Left ventricle myocardium inferior (tissue), 1 donor: ENCODE data around the gene BSDC1. TPM values are rescaled to one million over a fixed set of nuclear protein-coding genes. Genes with fewer than 3 reads are reported as not detected.

Experiments
- DNase-seq: peaks from one replicate; pipeline ENCODE4 v3.0.0-alpha.2; 2020
- H3K27ac ChIP-seq: fragments of 200-600 bp; replicated peaks from 2 replicates; pipeline ENCODE4 v1.8.0; 2021
- H3K27me3 ChIP-seq: fragments of 200-600 bp; 2 replicates; pipeline ENCODE4 v1.8.0; 2021; ENCODE audit warnings: low read depth
- H3K36me3 ChIP-seq: fragments of 200-600 bp; 2 replicates; pipeline ENCODE4 v1.8.0; 2021
- H3K4me1 ChIP-seq: fragments of 200-600 bp; 2 replicates; pipeline ENCODE4 v1.8.0; 2021
- H3K4me3 ChIP-seq: fragments of 200-600 bp; 2 replicates; pipeline ENCODE4 v1.8.0; 2021; ENCODE audit warnings: mild to moderate bottlenecking, moderate library complexity
- H3K9me3 ChIP-seq: fragments of 200-600 bp; replicated peaks from 2 replicates; pipeline ENCODE4 v1.8.0; 2021
- intact Hi-C: fragments of 100-400 bp; cut with micrococcal nuclease; formaldehyde crosslinking; loops from one replicate; pipeline ENCODE4 v1.11.0; 2022
- total RNA-seq: library from RNA; stranded (reverse); fragmentation: NEBNext Ultra II Directional; extraction: Animal tissue kit (Norgen Biotek cat#: 25700); gene quantifications from one replicate; pipeline ENCODE4 v1.2.1, GENCODE V29; 2021
- TF ChIP-seq, protein P1 (sequence below): fragments of 200-600 bp; IDR thresholded peaks from 2 replicates; pipeline ENCODE4 v1.8.0; 2021; ENCODE audit warnings: antibody characterized with exemption, mild to moderate bottlenecking, borderline replicate concordance
- donor health status: DM: no; HTN: yes; CAD: no; lungs with severe emphysema.

The BSDC1 gene
- total RNA-seq, 1 donor from 2014 or later = 44.9 TPM

DNA sequence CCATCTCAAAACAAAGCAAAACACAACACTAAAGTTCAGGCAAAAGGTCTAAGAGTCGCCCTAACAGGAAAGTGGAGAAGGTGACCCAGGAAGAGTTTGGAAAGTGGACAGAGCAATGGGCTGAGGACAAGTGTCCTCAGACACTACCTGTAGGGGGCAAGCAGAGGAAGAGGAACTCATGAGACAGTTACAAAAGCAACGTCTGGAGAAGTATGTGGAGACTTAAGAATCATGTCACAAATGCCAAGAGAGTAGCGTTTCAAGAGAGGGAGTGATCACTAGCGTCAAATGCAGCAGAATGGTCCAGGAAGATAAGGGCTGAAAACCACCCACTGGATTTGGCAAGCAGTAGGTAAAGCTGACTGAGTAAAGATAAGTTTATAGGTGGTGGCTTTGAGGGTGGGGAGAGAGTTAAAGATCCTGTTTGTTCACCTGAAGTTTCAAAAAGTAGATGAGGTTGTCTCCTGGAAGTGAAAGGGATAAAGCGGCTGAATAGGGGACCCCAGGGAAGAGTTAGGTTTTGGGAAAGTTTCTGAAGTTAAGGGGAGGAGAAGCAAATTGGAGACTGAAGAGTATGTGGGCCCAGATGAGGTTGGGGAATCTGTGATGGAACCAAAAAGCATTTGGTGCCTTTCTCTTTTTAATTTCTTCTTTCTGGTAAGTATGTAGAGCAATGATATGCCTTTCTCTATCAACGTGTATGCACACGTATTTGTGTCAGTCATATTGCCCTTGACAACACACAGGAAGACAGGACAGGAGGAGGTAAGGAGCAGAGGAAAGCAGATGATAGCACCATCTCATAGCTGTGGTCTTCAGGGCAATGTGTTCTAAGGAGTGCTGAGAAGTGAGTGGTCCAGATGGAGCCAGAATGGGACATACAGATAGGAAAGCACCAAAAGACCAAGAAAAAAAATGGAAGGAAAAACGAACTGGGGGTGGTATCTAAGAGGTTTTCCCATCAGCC is 3.1 kb downstream of the BSDC1 start:
- no peaks in the 10 kb centered on the region for H3K27me3 ChIP-seq
- no peak overlapping the region for H3K4me3 ChIP-seq
- DNase-seq = no peak
- peaks cover 77% of the 10 kb centered on the region for H3K4me1 ChIP-seq
- peaks cover 69% of the 10 kb centered on the region for H3K36me3 ChIP-seq
- TF ChIP-seq, protein P1, sequence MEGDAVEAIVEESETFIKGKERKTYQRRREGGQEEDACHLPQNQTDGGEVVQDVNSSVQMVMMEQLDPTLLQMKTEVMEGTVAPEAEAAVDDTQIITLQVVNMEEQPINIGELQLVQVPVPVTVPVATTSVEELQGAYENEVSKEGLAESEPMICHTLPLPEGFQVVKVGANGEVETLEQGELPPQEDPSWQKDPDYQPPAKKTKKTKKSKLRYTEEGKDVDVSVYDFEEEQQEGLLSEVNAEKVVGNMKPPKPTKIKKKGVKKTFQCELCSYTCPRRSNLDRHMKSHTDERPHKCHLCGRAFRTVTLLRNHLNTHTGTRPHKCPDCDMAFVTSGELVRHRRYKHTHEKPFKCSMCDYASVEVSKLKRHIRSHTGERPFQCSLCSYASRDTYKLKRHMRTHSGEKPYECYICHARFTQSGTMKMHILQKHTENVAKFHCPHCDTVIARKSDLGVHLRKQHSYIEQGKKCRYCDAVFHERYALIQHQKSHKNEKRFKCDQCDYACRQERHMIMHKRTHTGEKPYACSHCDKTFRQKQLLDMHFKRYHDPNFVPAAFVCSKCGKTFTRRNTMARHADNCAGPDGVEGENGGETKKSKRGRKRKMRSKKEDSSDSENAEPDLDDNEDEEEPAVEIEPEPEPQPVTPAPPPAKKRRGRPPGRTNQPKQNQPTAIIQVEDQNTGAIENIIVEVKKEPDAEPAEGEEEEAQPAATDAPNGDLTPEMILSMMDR = no peak
- no peaks in the 10 kb centered on the region for H3K9me3 ChIP-seq
- no peak overlapping the region for H3K27ac ChIP-seq
- intact Hi-C loops = no loop called here

DNA sequence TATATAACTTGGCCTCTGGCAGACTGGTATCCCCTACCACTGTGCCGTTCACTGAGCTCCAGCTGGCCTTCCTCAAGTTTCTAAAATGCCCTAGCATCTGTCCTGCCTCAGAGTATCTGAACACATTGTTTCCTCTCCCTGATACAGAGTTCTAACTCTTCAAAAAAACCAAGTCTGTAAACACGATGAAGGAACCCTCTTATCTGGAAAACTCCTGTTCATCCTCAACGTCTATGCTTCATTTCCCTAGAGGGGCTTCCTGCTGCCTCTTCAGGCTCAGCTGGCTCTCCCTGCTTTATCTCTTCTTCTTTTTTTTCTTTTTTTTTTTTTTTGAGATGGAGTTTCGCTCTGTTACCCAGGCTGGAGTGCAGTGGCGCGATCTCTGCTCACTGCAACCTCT is 5.6 kb downstream of the BSDC1 start:
- H3K27me3 ChIP-seq = no peaks in the 10 kb centered on the region
- H3K4me3 ChIP-seq = no peak overlapping the region
- intact Hi-C loops = no loop called here
- no peak for DNase-seq
- TF ChIP-seq, protein P1 = no peak
- no peak overlapping the region for H3K27ac ChIP-seq
- peaks cover 95% of the 10 kb centered on the region for H3K36me3 ChIP-seq
- no peaks in the 10 kb centered on the region for H3K9me3 ChIP-seq
- H3K4me1 ChIP-seq = peaks cover 62% of the 10 kb centered on the region

DNA sequence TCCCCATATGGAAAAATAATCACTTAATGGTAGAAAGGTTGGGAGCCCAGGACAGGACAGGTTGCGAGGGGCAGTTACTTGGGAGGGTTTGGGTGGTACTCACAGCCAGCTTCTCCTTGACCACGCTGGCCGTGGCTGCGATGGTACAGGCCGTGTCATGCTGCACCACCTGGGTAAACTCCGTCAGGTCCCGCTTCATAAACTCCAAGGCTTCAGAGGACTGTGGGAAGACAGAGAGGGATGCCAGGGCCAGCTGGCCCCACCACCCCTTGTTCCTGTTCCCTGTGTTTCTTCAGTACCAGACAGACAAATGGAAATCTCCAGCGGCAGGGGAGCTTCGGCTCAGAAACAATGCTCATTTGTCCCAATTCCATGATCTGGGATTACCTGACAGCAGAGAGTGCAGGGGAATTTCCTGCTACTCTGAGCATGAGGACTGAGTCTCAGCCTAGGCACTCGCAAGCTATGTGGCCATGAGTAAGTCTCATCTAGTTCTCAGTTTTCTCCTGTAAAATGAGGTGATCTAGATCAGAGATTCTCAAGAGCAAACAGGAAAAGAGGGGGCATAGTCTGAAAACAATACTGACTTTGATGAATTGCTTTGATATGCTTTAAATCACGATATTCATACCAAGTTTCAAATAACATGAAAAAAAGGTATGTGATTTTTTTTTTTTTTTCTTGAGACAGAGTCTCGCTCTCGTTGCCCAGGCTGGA is 7.4 kb downstream of the BSDC1 start:
- intact Hi-C loops = no loop called here
- Histone ChIP-seq H3K27me3 (no peaks in the 10 kb centered on the region), H3K27ac (no peak overlapping the region), H3K9me3 (no peaks in the 10 kb centered on the region), H3K4me1 (peaks cover 44% of the 10 kb centered on the region), H3K4me3 (no peak overlapping the region), H3K36me3 (peaks cover 99% of the 10 kb centered on the region)
- TF ChIP-seq, protein P1 = no peak
- DNase-seq = no peak

DNA sequence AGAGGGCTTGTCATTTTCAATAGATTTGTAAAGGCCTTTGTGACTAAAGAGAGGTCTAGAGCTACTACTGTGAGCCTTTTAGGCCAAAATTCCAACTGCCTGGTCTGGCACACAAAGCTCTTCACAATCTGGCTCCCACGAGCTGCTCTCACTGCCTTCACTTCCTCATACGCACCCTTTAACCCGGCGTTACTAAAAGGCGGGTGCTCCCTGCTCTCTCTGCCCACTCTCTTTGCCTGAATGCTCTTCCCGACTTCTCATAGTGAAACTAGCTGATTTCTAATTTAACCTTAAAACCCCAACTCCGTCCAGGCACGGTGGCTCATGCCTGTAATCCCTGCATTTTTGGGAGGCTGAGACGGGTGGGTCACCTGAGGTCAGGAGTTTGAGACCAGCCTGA is 14.2 kb downstream of the BSDC1 start:
- H3K4me1 ChIP-seq = no peaks in the 10 kb centered on the region
- intact Hi-C loops = no loop called here
- DNase-seq = no peak
- TF ChIP-seq, protein P1 = no peak
- peaks cover 100% of the 10 kb centered on the region for H3K36me3 ChIP-seq
- H3K4me3 ChIP-seq = no peak overlapping the region
- no peaks in the 10 kb centered on the region for H3K27me3 ChIP-seq
- H3K27ac ChIP-seq = no peak overlapping the region
- no peaks in the 10 kb centered on the region for H3K9me3 ChIP-seq

DNA sequence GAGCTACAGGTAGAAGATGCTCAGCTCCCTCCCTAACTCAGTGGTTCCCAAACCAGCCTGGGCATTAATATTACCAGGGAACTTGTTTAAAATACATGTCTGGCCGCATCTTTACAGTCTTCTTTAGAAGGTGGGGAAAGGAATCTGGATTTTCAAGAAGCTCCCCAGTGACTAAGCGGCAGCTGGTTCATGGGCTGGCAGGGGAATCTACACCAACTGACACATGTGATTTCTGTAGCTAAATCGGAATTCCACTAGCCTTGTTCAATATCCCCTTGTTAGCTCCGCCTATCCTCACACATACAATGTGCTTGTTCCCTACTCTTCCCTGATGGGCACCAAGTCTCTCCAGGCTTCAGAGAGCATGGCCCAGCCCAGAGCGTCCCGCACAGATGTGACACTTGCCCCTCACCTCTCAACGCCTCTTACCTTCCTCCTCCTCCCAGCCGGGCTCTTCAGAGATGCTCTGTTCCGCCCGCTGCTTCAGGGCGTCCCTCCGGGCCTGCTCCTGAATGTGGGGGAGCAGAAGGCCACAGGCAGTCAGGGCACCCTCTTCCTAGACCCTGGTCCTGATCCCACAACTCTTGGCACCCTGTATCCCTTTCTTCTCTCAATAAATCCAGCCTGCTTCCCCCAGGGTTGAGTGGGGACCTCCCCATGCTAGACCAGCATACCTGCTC is 16.6 kb downstream of the BSDC1 start:
- TF ChIP-seq, protein P1 = no peak
- Histone ChIP-seq H3K4me1 (no peaks in the 10 kb centered on the region), H3K27ac (no peak overlapping the region), H3K4me3 (no peak overlapping the region), H3K27me3 (no peaks in the 10 kb centered on the region), H3K36me3 (peaks cover 100% of the 10 kb centered on the region), H3K9me3 (no peaks in the 10 kb centered on the region)
- DNase-seq = no peak
- intact Hi-C loops = no loop called here
